ENCODE measurements around the gene ADI1. TPM values are rescaled to one million over a fixed set of nuclear protein-coding genes. Genes with fewer than 3 reads are reported as not detected.

ADI1 gene
- total and polyA plus RNA-seq, 2 of the 4 experiments (the other 2 are of a cell fraction): 43.2 to 46.0 TPM

DNA sequence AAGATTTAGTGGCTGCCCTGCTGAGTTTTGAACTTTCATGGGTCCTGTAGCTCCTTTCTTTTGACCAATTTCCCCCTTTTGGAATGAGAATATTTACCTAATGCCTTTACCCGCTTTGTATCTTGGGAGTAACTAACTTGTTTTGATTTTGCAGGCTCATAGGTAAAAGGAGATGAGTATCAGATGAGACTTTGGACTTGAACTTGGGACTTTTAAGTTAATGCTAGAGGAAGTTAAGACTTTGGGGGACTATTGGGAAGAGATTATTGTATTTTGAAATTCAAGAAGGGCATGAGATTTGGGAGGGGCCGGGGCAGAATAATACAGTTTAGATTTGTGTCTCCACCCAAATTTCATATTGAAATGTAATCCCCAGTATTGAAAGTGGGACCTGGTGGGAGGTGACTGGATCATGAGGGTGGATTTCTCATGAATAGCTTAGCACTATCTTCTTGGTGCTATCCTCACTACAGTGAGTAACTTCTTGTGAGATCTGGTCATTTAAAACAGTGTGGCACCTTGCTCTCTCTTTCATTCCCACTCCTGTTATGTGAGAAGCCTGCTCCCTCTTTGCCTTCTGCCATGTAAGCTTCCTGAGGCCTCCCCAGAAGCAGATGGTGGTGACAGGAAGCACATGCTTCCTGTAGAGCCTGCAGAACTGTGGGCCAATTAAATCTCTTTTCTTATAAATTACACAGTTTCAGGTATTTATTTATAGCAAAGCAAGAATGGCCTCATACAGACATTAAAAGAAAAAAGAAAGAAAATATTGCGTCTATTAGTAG lies 6.1 kb downstream of the ADI1 start:
- Histone ChIP-seq H2AK9ac (replicated peaks; ENCODE audit: low read depth, low read length, poor library complexity) (no peak overlapping the region), H3K56ac (ENCODE audit: extremely low read depth, insufficient read depth, low read length) (no peak overlapping the region), H3K18ac (ENCODE audit: low read depth, low read length) (no peak overlapping the region), H3K36me3 (ENCODE audit: control insufficient read depth, insufficient read depth, low read length) (peaks cover 24% of the 10 kb centered on the region), H3K14ac (replicated peaks; ENCODE audit: low read depth, low read length) (no peak overlapping the region), H2BK15ac (ENCODE audit: low read depth, low read length) (no peak overlapping the region), H2BK5ac (ENCODE audit: low read depth, low read length, poor library complexity, severe bottlenecking) (no peak overlapping the region), H3K27me3 (ENCODE audit: control insufficient read depth, insufficient read depth, low read length) (no peaks in the 10 kb centered on the region), H3K9me1 (ENCODE audit: insufficient read depth, low read length) (no peaks in the 10 kb centered on the region), H4K8ac (ENCODE audit: low read depth in 2 of 2, low read length in 2 of 2) (no peak overlapping the region), H4K5ac (ENCODE audit: low read depth, low read length) (no peak overlapping the region), H3K9me3 (ENCODE audit: control insufficient read depth, insufficient read depth, low read length) (no peaks in the 10 kb centered on the region), H2AFZ (replicated peaks; ENCODE audit: low read length, poor library complexity) (no peak overlapping the region), H3K79me1 (ENCODE audit: low read depth in 1 of 2, low read length in 2 of 2) (peaks cover 12 to 25% of the 10 kb centered on the region in 2 experiments), H2BK20ac (ENCODE audit: low read depth, low read length) (no peak overlapping the region), H2BK120ac (ENCODE audit: low read depth, low read length) (no peak overlapping the region), H3K4me3 (ENCODE audit: insufficient read depth, low read depth, low read length) (no peak overlapping the region), H3K9ac (ENCODE audit: low read depth, low read length) (no peak overlapping the region), H3K4me1 (ENCODE audit: control insufficient read depth, insufficient read depth, low read length) (no peaks in the 10 kb centered on the region), H4K20me1 (ENCODE audit: insufficient read depth, low read length) (no peaks in the 10 kb centered on the region; the same call in 1 of the 2 replicates), H3K23ac (ENCODE audit: low read depth, low read length) (no peak overlapping the region), H2AK5ac (ENCODE audit: low read depth, low read length) (no peak overlapping the region), H3K4me2 (ENCODE audit: low read depth, low read length) (no peak overlapping the region), H3K27ac (ENCODE audit: insufficient read depth, low read length) (no peak overlapping the region), H4K91ac (ENCODE audit: insufficient read depth, low read depth, low read length) (no peak overlapping the region), H3K4ac (ENCODE audit: low read depth, low read length) (no peak overlapping the region)
- no peak for ATAC-seq (ENCODE audit: low read depth)
- TF ChIP-seq RFX5 (IDR thresholded peaks at IDR 0.05; ENCODE audit: low read depth, low read length) (no peak), CHD1 (IDR thresholded peaks at IDR 0.05; ENCODE audit: low read depth, low read length) (no peak), RCOR1 (IDR thresholded peaks at IDR 0.05; ENCODE audit: insufficient replicate concordance, low read length) (no peak), POLR2A (IDR thresholded peaks at IDR 0.05; ENCODE audit: low read depth, low read length) (no peak), RAD21 (IDR thresholded peaks at IDR 0.05; ENCODE audit: low read length) (no peak), MAFK (IDR thresholded peaks at IDR 0.05; ENCODE audit: low read depth, low read length) (no peak), SMC3 (IDR thresholded peaks at IDR 0.05; ENCODE audit: low read depth, low read length) (no peak)
- TF ChIP-seq, protein P1, sequence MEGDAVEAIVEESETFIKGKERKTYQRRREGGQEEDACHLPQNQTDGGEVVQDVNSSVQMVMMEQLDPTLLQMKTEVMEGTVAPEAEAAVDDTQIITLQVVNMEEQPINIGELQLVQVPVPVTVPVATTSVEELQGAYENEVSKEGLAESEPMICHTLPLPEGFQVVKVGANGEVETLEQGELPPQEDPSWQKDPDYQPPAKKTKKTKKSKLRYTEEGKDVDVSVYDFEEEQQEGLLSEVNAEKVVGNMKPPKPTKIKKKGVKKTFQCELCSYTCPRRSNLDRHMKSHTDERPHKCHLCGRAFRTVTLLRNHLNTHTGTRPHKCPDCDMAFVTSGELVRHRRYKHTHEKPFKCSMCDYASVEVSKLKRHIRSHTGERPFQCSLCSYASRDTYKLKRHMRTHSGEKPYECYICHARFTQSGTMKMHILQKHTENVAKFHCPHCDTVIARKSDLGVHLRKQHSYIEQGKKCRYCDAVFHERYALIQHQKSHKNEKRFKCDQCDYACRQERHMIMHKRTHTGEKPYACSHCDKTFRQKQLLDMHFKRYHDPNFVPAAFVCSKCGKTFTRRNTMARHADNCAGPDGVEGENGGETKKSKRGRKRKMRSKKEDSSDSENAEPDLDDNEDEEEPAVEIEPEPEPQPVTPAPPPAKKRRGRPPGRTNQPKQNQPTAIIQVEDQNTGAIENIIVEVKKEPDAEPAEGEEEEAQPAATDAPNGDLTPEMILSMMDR (conservative IDR thresholded peaks at IDR 0.05; ENCODE audit: low read depth, low read length): no peak
- no TSS peak for BruUV-seq (replicated peaks)
- CTCF ChIA-PET: no interaction called here
- in situ Hi-C loops (cut with MboI; ENCODE audit: low sequenced_read_pairs) (no loop called here), intact Hi-C loops (cut with micrococcal nuclease) (no loop called here), dilution Hi-C loops (cut with HindIII; ENCODE audit: low sequenced_read_pairs, unreplicated experiment) (no loop called here)
- no CpG with 5 or more reads among the region's 3 CpGs for WGBS, 2 experiments (ENCODE audit: extremely low coverage in 2 of 2, insufficient read length in 1 of 2)
- POLR2A ChIA-PET (ENCODE audit: unreplicated experiment): no interaction called here
- no peak for DNase-seq

Data from IMR-90 (cell line).